HG03196 (cell line): Measurements from ENCODE around the gene GPSM3.
"Not testable (repeated sequence)": the region's sequence is repeated elsewhere in the genome, so short reads cannot be mapped to it uniquely, and the experiment has no call there.

Experiments used
- ATAC-seq: cut with Tn5 transposase; IDR thresholded peaks from one replicate; pipeline ENCODE4 v1.9.1; 2021; ENCODE audit not compliant: unreplicated experiment

The GPSM3 gene

DNA sequence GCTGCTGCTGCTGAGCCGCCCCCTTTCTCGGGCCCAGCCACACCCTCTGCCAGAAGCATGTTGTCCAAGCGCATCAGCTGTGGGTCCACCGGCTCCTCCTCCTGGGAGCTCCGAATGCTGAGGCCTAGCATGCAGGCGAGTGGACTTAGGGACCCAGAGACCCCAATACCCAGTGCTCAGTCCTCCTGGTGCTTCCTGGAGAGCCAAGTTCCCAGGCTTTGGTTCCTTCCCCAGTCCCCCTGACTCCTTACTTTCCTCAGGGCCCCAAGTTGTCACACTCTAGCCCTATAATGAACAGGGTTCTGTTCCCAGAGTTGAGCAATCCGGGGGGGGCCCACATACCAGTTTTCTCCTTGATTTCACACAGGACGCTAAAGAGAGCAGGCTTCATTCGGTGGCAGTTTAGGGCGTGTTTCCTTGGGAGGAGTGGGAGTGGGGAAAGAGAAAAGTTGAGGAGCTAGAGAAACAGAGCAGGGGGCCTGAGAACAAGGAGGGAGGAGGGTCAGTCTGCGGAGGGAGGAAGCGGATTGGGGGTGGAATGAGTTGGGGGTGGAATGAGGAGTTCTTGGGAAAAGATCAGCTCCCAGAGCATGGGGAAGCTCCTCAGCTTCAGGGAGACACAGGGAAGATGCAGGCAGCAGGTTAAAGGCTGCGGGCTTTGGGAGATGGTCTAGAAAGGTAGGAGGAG is 3.9 kb downstream of the GPSM3 start:
- no peak for ATAC-seq

DNA sequence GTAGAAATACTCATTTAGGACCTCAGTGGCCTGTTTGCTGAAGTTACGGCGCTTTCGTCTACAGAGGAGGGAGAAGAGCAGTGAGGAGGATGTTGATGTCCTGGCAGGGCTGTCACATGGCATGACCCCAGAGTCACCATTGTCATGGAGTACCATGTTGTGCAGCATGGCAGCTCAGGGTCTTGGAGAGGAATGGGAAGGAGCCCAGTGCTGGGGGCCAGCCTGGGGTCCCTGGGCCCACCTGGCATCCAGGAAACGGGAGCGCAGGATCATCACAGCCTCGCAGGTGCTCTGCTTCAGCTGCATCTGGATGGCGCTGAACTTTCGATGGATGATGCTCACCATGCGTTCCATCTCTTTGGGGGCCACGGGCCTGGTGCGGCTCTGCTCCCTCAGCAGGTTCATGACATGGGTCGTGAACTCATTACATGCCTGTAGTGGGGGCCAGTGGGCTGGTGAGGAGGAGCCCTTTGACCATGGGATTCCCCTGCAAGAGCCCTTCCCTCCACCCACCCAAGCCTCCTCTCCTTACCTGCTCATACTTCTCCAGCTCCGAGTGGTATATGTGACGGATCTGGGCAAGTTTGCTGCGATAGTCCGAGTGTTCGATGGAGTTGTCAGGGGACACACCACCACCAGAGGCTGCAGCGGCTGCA is 4.6 kb downstream of the GPSM3 start:
- not testable (repeated sequence) for ATAC-seq

DNA sequence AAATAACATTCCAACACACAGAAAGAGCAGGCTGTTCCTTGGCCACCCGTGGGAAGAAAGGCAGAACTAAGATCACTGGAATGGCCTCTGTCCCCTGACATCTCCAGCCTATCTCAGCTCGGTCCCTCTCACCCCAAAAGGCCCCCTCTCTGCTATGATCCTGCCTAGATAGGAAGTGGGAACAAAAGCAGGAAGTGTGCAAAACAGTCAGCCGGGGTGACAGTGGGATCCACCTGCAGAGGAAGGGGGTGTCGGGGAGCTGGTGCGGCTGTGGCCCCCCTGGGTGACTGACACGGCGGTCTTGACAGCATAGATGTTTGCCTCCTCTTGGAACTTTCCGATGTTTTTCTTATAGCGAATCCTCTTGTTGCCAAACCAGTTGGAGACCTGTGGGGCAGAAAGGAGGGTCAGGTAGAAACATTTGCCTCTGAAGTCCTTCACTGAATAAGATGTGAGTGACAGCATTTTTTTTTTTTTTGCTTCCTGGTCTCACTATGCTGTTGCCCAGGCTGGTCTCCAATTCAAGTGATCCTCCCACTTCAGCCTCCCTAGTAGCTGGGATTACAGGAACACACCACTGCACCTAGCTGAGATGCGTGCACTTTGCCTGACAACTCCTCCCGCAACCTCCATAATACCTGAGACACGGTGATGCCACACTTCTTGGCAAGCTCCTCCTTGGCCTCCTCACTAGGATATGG is 5.3 kb downstream of the GPSM3 start:
- no peak for ATAC-seq

DNA sequence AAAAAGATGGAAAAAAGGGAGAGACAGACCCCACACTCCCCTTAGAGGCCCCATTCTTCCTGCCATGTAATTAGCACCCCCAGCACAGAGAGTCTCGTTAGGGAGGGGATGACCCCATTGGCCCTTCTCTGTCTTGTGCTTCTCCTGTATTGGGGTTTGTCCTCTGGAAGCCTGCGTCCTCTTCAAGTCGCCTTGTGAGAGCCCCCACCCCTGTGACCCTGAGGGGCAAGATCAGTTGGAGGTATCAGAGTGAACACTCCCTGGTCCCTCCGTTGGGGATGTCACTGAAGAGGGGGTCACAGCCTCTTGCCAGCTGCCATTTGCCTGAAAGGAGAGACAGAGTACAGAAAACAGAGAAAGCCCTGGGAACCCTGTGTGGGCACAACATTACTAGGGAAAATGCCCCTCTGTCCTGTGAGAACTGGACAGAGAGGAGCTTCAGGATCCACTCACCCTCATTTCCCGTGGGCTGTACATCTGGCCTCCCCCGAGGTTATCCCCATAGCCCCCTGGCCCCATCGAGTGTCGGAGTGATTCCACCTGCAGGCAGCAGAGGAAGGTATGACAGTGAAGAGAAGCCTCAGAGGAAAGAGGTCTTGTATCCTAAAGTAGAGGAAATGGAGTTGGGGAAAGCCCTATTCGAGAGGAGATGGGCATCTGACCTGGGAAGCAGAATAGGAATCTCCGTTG is 6.1 kb downstream of the GPSM3 start:
- not testable (repeated sequence) for ATAC-seq

DNA sequence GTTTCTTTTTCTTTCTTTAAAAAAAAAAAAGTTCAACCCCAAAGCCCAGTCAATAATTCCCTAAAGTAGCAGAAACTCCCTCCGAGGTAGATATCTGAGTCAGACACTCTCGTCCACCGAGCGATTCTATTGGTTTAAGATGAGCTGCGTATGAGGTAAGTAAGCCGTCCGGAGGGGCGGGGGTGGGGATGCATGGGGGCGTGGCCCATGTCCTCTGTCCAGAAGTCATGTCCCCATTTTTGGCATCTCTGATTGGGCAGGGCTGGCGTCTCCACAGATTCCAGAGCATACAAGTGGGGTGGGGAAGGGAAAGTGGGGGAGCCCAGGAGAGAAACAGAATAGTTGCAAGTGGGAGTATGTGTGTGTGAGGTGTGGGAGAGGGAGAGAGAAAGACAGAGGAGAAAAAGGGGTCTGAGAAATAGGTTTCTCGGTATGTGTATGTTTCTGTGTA is 6.7 kb downstream of the GPSM3 start:
- ATAC-seq: not testable (repeated sequence)

DNA sequence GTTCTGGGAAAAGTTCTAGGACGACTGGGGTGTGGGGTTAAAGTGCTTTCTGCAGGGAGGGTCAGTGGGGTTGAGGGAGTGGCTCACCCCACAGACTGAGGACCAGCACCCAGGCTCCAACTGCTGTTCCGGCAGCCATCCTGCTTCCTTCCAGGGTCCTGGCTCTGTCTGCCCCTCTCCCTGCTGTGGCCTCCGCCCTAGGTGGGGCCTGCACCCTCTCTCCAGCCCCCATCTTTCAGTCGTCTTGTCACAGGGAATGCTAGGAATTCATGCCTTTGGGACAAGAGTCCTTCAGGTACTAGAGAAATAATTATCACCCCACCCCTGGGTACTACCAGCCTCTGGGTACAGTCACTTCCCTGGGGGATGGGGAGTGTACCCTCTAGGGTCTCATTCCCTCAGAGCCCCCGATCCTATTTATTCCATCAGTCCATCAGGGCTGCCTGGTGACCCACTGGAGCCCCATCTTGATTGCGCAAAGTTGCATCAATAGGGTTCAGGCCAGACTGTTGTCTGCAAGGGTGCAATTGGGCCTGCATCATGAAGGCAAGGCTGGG is 8.3 kb downstream of the GPSM3 start, which contains the start of gene AGER:
AGER (minus strand) TSS at position 170 of the 557 bp plus-strand sequence; CDS start at position 139, 31 bp downstream.
- ATAC-seq: no peak

DNA sequence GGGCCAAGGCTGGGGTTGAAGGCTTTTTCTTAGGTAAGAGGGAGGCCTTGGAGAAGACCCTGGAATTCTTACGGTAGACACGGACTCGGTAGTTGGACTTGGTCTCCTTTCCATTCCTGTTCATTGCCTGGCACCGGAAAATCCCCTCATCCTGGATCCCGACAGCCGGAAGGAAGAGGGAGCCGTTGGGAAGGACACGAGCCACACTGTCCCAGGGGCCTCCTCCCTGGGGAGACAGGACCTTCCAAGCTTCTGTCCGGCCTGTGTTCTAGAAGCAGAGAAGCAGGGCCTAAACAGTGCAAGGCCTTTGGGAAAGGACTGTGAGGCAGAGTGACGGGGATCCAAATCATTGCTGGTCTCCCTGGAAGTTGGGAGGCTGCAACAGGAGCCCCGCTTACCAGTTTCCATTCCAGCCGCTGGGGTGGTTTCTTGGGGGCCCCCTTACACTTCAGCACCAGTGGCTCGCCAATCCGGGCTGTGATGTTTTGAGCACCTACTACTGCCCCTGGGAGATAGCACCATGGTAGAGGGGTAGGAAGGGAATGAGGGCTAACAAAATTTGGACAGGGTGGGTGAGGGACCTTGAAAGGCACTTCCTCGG is 8.9 kb downstream of the GPSM3 start:
- no peak for ATAC-seq

DNA sequence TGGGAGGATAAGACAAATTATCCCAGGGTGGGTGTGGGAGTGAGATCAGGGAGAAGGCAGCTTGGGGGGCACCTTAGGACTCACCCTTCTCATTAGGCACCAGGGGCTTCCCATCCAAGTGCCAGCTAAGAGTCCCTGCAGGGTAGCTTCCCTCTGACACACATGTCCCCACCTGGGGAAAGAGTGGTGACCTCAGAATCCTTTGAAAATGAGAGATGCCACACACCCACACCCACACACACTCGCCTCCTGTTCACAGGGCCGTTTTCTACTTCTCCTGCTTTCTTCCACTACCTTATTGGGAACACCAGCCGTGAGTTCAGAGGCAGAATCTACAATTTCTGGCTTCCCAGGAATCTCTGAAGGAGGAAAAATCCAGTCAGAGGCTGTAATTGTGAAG is 9.4 kb downstream of the GPSM3 start:
- no peak for ATAC-seq

DNA sequence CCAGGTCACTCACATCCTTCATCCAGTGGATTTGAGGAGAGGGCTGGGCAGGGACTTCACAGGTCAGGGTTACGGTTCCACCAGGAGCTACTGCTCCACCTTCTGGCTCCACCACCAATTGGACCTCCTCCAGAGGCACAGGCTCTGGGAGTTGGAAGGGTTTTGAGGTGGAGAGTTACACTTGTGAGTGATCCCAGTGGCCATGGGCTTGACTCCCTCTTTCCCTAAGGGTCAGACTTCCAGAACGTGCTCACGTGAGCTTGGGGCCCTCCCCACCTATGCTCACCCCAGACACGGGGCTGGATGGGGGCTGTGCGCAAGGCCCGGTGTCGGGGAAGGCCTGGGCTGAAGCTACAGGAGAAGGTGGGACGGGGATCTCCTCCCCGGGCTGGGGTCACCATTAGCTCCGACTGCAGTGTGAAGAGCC is 9.9 kb downstream of the GPSM3 start:
- ATAC-seq: no peak

DNA sequence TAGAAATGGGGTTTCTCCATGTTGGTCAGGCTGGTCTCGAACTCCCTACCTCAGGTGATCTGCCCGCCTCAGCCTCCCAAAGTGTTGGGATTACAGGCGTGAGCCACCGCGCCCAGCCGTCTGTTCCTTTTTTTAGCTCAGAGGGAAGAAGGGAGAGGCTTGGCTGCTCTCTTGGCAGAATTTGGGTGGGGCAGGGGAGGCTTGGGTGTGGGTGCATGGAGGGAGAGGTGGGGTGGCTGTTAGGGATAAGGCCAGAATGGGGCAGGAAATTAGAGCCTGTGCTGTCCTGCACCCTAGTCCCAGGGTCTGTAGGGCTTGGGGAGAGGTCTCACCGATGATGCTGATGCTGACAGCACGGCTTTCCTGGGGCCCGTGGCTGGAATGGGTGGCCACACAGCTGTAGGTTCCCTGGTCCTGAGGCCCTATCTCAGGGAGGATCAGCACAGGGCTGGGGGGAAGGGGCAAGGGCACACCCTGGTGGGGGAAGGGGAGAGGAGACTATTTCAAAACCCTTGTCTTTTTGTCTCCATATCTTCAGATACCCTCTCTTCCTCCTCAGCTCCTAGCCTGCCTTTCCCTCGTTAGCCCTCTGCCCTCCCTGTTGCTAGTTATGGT is 10.4 kb downstream of the GPSM3 start:
- no peak for ATAC-seq

DNA sequence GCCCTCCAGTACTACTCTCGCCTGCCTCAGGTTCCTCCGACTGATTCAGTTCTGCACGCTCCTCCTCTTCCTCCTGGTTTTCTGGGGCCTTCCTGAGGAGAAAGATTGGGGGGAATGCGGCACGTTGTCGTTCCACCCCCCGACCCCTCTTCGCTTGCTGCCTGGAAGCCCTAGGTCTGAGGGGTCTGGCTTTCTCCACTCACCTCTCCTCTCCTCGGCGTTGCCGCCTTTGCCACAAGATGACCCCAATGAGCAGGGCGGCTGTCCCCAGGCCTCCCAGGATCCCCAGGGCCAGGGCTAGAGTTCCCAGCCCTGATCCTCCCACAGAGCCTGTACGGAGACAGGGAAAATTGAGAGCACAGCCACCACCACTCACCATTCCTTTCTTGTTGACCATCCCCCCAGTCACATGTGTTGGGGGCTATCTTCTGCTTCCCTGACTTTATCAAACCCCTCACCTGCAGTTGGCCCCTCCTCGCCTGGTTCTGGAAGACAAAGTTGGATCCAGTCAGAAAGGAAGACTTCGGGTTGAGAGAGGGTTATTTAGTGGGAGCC is 11.2 kb downstream of the GPSM3 start:
- ATAC-seq: no peak

DNA sequence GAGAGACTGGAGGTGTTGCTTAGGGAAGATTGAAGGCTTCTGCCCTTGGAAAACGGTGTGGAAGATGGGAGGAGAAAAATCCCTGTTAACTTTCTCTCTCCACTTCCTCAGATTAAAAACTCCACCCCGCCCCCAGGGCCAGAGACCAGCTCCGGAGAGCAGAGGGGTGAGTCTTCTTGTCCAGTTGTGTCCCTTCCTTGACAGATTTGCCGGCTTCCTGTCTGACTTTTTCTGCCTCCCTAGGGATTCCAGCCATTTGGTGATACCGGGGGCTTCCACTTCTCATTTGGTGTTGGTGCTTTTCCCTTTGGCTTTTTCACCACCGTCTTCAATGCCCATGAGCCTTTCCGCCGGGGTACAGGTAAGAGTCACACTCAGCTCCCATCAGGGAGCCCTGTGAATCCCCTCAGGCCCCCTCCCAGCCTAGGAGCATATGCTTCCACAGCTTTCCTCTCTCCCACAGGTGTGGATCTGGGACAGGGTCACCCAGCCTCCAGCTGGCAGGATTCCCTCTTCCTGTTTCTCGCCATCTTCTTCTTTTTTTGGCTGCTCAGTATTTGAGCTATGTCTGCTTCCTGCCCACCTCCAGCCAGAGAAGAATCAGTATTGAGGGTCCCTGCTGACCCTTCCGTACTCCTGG is 12.6 kb downstream of the GPSM3 start:
- no peak for ATAC-seq

DNA sequence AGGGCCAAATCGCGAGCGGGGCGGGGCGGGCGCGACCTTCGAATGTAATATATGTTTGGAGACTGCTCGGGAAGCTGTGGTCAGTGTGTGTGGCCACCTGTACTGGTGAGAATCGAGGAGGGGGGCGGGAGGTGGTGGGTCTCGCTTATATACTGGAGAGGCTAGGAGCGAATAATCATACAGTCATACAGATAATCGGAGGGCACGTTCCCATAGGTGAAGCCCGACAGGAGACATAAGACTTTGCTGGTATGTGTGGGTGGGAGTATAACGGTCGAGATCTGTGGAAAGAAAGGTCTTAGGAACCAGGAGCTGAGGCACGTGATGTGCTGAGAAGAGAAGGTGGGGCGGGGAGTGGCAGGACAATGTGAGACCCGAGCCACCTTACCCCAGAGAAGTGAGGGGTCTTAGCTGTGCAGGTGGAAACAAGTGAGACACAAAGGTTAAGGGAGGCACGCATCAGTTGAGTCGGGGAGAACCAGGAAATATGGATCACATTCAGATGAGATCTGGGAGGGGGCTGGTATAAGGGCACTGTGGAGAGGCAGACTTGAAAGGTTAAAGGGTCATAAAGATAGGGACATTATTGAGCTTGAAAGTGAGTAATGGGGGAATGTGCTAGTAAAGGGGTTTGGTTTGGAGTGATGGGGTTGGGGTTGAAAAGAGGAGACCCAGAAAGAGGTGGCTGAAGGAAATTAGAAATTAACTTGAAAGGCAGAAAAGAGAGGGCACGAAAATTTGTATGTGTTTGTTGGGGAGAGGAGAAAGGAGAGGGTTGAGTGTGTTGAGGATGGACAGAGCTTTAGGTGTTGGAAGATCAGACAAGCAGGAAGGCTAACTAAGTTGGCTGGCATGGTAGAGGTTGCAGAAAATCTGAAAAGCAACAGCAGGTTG is 13.6 kb downstream of the GPSM3 start:
- ATAC-seq: no peak

DNA sequence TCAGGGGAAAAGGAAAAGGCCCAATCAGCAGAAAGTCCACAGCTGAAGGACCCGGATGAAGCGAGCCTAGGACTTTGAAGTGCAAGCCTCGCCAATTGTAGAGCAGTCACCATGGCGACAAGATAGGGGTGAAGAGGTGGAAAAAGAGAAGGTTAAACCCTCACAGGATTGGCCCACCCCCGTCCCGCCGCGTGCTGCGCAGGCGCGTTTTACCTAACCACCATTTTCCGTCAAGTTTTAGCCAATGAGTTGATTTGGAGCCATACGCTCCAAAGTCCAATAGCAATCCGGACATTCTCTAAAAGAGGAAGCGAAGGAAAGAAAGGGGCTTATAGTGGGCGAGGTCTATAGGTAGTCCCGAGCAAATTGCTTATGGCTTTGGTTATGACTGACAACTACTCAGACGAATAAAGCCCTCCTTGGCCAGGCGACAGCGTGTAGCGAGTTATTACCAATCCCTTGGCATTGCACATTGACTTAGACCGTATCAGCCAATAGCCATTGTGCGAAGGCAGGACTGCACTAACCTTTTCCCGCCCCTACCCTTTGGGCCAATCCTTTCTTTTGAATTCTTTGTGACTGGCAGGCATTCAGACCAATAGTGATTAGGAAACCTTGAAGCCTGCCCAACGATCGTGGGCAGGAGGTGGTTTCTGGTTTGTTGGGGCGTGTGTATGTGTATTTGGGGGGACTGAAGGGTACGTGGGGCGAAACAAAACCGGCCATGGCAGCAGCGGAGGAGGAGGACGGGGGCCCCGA is 14.5 kb downstream of the GPSM3 start, which contains the start of gene RNF5:
RNF5 (plus strand) TSS at position 618 of the 759 bp plus-strand sequence; CDS start at position 725, 107 bp downstream.
- peak; percentile 74 for ATAC-seq

DNA sequence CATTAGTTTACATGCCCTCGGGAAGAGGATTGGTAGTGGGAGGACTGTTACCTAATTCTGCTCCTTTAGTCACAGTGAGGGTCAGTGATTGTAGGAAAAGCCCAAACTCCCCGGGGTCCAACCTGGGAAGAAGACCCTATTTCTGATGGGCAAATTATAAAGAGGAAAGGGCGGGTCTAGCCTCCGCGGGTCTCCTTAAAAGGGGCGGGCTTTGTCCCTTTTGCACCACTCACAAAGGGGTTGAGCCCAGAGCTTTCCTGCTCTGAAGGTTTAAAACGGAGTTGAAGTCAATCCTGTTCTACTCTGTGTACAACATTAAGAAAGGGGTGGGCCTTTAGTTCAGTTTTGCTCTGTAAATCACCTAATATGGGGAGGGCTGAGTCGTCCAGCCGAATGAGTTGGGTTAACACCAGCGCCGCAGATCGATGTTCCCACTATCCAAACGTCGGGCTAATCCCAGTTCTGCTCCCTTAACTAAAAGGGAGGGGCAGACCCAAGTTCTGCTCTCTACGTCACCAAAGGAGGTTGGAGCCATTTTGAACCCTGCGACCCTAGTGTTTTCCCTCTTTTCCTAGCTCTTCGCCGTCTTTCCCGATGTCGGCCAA is 15.2 kb downstream of the GPSM3 start:
- peak; percentile 3 for ATAC-seq

DNA sequence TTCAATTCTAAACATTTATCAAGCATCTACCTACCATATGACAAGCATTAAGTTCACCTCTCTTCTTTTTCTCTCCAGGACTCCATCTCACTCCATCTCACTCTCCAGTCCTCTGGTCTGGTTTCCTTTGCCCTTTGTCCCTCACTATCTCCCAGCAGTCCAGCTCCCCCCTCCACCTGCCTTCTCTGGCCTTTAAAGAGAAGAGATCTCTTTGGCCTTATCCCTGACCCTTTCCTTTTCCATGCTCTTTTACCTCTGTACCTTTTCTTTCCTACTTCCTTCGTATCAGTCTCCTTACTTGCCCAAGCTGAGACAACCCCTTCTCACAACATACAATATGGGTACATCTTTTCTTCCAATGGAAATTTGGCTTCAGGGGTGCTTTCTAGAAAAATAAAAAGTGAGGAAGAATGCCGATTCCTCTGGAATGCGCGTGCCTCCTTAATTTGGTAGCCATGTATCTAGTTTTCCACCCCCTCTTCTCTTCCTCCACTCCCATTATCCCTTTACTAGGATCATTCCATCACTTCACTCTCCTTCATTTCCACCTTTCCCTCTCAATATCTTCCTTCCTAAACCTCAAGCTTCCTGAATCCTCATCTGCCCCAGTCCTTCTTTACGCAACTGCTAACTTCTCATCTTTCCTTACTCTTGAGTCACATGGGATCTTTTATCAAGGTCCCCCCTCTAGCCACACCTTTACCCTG is 15.8 kb downstream of the GPSM3 start:
- no peak for ATAC-seq
